ENCODE results near the gene NLK.
"Not testable (repeated sequence)": the region's sequence is repeated elsewhere in the genome, so short reads cannot be mapped to it uniquely, and the experiment has no call there.

The NLK gene

DNA sequence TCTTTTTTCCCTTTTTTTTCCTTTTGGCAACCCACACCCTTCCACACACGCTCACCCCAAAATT lies at the start of gene NLK:
TSS of gene NLK (plus strand) at position 21 of the 64 bp plus-strand sequence. CDS start 197 bp downstream, outside the sequence.
- DNase-seq (ENCODE audit: low read depth in 2 of 2): no peak

DNA sequence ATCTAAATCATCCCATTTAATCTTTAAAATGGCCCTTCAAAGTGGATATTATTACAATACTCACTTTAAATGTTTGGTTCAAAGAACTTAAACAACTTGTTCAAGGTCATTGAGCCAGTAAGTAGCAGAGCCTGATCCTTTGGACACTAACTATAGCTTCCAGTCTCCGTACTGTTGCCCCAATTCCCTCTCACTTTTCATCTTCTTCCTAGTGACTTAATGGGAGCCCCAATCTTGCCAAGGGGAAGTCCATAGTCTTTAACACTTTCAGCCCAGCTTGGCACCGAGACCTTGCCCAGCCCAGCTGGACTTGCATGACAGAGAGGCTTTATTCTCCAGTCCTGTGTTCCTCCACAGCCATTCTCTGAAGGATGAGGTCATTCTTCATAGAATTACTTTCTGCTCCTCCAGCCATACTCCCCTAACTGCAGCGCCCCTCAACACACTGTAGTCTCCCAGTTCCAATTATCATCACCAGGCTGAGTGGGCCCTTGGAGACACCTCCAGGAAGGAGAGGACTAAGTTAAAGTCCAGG lies 49.2 kb upstream of the NLK start:
- no peak for DNase-seq (ENCODE audit: low read depth in 2 of 2)

DNA sequence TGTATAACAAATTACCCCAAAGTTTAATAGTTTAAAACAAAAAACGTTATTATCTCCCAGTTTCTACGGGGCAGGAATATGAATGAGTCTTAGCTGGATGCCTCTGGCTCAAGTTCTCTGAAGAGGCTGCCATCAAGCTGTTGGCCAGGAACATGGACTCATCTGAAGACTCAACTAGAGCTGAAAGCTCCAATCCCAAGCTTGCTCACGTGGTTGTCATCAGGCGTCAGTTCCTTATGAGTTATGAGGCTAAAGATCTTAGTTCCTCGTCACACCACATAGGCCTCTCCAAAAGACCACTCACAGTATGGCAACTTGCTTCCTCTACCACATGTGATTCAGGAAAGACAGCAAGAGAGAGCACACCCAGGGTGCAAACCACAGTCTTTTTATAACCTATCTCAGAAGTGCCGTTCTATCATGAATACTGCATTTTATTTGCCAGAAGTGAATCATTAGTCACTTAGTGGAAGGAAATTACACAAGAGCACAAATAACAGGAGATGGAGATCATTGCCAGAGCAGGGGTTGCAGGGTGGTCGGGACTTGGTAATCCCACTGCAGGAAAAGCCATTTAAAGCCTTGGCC lies 48.7 kb upstream of the NLK start:
- DNase-seq (ENCODE audit: low read depth in 2 of 2): no peak

DNA sequence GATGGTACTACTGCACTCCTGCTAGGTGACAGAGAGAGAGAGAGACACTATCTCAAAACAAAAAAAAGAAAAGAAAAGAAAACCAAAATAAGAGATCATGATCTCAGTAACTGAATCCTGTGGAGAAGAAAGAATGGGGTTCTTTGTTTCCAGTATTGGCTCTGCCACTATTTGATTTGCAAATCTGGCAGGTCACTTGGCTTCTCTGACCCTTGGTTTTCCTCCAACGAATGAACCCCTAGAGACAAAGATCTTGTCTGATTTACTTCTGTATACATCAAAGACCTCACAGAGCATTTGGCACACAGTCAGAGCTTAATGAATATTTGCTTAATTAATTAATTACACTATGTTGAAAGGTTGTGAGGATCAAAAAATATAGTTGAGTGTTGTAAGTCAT lies 47.9 kb upstream of the NLK start:
- DNase-seq (ENCODE audit: low read depth in 2 of 2): no peak

DNA sequence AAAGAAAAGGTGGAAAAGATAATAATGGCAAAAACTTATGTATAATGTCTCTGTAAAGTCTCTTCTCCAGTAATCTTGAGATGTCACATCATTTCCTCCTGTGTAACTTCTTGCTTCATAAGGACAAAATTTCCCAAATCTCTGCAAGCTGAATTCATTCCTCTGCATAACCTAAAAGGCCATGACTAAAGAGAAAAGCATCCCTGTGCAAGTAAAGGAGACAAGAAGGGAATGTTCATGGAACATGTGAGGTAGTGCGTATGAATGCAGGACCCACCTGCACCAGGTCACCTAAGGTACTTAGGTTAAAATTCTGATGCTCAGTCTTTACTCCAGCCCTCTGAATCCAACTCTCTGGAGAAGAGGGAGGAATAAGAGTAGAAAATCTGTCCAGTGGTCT lies 46.9 kb upstream of the NLK start:
- no peak for DNase-seq (ENCODE audit: low read depth in 2 of 2)

DNA sequence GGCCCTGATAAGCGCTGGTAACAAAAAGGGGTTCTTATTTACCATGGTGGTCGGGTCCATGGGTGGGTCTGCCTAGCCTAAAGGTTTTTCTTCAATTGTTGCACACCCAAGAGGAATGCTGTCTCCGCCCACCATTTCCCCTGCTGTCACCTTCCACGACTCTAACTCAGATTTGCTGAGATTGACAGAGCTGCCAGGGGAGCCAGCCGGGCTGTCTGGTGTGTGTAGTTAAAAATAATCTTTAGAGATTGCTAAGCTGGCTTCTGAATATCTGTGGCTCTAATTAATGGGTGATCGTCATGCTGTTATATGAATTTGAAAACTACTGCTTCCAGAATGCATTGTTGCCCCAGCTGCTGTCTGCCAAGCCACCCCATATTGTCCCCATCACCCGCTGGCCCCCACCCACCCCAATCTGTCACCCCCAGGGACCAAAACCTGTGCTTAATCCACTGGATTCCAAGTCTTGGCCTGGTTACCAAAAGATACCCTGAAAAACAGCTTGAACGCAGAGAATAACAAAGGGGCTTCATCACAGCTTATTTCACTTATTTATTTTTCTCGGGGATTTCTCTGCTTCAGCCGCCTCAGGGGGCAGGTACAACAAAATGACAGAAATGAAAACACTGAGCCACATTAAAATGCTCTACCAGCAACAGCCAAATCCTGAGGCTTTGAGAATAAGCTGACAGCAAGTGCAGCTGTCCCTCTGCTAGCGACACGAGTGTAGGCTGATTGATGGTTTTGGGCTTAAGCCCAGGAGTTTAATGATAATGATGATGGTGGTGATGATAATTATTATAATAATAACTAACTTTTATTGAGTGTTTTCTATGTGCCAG lies 46.1 kb upstream of the NLK start:
- DNase-seq (ENCODE audit: low read depth in 2 of 2): no peak

DNA sequence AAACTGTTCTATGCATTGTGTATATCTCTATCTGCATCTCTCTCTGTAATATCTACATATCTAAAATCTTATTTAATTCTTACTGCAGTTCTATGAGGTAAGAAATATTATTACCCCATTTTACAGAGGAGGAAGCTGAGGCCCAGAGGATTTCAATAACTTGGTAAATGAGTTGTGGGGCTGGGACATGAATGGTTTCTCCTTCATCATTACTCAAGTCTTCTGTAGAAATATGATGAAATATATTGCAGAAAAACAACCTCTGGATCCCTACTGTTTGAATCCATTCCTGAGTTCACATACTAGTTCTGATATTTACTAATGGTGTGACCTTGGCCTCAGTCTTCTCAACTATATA lies 45.5 kb upstream of the NLK start:
- DNase-seq (ENCODE audit: low read depth in 2 of 2): no peak

DNA sequence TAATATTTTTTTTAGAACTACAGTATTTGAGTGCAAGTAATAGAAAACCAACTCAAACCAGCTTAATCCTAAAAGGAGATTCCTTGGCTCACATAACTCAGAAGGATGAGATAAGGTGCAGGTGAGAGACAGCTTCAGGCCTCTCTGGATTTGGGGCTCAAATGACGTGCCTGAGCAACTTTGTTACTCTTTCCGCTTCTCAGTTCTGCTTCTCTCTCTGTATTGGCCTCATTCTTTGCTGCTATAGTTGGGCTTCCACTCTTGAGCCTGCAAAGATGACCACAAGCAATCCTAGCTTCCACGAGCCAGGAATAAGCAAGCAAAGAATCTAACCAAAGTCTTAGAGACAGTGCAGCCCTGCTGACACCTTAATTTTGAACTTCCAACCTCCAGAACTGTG lies 45.0 kb upstream of the NLK start:
- DNase-seq (ENCODE audit: low read depth in 2 of 2): no peak

DNA sequence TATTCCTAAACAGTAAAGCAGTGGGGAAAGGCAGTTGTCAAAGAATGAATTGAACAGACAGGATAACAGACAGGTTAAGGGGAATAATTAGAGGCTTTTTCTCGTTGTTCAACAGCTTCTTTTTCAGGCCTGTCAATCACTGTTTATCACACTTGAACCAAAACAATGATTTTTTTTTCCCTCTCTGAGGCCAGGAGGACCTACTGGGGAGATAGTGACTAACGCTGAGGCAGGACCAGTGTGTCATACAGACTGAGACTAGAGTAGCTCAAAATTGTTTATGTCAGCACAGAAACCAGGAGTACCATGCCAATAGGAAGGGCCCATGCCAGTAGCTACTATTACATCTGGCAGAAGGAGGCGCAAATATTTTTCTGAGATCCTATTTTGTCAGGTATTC lies 41.3 kb upstream of the NLK start:
- DNase-seq (ENCODE audit: low read depth in 2 of 2): no peak

DNA sequence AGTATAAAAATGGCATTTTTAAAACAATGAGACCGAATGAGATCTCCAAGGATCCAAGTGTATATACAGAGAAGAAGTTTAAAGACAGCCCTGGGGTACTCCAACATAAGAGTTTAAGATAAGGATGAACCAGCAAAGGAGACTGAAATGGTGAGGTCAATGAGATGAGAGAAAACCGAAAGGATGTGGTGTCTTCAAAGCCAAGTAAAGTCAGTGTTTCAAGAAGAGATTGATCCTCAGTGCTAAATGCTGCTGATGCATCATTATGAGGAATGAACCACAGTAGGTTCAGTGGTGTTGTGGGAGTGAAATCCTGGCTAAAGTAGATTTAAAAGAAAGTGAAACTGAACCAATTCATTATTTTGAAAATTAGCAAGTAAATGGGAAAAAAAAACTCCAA lies 38.1 kb upstream of the NLK start:
- no peak for DNase-seq (ENCODE audit: low read depth in 2 of 2)

DNA sequence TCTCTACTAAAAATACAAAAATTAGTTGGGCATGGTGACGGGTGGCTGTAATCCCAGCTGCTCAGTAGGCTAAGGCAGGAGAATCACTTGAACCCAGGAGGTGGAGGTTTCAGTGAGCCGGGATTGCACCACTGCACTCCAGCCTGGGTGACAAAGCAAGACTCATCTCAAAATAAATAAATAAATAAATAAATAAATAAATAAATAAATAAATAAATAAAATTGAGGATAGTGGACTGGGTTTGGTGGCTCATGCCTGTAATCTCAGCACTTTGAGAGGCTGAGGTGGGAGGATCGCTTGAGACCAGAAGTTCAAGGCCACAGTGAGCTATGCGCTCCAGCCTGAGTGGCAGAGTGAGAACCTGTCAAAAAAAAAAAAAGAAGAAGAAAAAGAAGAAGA lies 34.6 kb upstream of the NLK start:
- DNase-seq (ENCODE audit: low read depth in 2 of 2): not testable (repeated sequence)

DNA sequence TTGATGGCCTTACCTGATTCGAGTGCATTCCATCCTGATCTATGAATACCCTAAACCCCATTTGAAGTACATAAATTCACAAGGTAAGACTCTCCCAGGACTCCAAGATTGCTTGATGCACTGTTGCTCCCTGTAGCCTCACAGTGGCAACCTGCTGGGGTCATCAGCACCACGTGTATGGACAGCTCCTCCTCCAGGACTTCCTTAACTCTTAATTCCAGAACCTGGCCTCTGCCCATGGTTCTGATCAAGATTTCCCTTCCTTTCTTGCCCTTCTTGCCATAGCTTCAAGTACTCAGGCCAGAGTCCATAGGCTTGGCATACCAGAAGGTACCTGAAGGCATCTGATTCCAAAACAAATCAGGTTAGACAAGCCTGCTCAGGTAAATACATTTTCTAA lies 34.0 kb upstream of the NLK start:
- no peak for DNase-seq (ENCODE audit: low read depth in 2 of 2)

DNA sequence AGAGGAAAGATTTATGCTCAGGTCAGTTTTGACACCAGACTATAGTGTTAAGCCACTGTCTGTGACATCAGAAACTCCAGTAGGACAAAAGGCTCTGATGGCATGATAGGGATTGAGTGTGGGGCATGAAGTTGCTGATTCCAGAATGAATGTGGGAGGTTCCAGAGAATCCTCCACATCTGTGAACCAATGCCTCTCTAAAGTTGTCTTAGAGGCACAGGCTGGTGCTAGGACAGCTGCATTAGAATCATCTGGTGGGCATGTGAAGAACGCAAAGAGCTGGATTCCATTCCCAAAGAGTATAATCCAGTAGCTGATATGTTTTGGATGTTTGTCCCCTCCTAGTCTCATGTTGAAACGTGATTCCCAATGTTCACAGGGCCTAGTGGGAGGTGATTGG lies 32.1 kb upstream of the NLK start:
- DNase-seq (ENCODE audit: low read depth in 2 of 2): no peak

DNA sequence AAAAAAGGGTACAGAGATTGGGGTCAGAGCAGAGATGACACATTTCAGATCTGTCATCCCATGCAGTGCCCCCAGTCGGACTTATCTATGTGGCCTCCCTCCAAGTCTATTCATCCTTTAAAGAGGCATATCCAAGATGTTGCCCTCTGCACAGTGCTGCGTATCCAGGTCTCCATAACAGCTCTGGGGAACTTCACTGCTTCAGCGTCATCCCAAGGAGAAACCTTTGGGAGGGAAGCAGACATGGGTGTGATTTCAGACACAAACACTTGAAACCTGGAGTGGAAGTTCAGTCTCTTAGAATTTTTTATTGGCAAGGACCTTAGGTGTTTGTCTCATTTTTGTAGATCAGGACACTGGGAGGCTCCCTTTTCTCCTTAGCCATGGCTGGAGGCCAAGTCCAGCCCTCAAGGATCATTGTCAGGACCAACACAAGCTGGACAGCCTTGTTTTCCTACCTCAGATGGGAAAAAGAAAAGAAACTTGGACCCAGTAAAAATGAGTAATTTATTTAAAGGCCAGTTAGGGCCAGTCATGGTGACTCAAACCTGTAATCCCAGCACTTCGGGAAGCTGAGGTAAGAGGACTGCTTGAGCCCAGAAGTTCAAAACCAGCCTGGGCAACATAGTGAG lies 23.9 kb upstream of the NLK start:
- no peak for DNase-seq (ENCODE audit: low read depth in 2 of 2)

DNA sequence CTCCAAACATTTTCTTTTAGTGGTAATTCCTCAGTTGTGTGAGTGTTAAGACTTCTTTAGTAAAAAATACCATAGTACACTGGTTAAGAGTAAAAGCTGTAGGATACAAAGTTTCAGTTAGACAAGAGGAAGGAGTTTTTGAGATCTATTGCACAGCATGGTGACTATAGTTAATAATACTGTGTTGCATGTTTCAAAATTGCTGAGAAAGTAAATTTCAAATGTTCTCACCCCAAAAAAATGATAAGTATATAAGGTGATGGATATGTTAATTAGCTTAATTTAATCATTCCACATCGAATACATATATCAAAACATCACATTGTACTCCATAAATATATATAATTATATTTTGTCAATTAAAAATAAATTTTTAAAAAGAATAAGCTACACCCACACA lies 22.0 kb upstream of the NLK start:
- no peak for DNase-seq (ENCODE audit: low read depth in 2 of 2)

DNA sequence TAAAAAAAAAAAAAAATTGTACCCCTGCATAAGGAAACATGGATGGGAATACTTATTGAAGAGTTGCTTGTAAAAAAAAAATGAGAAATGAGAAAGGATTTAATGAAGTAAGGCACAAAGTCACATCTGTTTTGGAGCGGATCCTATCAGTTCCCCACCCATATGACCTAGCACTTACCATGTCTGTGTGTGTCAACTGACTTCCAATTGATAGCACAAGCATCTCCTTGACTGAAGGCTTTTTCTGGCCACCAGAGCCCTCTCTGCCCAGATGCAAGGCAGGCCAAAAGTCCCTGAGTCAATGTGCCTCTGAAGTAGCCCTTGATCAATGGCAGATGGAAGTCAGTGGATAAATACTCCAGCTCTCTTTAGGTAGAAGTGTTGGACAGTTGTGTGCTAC lies 13.4 kb upstream of the NLK start:
- no peak for DNase-seq (ENCODE audit: low read depth in 2 of 2)

DNA sequence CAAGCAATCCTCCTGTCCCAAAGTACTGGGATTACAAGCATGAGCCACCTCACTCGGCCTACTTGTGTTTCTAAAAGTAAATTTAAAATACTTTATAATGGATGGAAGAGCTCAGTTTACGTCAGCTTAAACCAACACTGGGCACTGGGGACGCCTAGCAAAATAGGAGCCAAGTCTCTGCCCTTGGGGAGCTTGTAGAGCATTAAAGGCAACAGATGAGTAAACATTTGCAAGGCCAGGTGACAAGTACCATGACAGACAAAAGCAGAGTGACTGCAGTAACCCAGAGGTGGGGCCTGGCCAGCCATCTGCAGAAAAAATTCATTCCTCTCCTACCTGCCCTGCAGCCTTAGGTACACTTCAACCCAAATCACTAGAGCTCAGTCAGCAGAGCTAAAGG lies 12.1 kb upstream of the NLK start:
- no peak for DNase-seq (ENCODE audit: low read depth in 2 of 2)

DNA sequence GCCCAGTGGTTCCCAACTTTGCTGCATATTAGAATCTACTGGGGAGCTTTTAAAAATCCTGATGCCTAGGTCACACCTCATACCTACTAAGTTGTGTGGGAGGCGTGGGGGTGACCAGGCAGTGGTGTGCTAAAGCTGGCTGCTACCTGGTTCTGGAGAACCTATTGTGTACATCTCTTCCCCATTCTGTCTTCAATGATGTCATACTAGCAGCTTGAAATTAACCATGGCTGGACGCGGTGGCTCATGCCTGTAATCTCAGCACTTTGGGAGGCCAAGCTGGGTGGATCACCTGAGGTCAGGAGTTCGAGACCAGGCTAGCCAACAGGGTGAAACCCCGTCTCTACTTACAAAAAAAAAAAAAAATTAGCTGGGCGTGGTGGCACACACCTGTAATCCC lies 11.3 kb upstream of the NLK start:
- DNase-seq (ENCODE audit: low read depth in 2 of 2): no peak

DNA sequence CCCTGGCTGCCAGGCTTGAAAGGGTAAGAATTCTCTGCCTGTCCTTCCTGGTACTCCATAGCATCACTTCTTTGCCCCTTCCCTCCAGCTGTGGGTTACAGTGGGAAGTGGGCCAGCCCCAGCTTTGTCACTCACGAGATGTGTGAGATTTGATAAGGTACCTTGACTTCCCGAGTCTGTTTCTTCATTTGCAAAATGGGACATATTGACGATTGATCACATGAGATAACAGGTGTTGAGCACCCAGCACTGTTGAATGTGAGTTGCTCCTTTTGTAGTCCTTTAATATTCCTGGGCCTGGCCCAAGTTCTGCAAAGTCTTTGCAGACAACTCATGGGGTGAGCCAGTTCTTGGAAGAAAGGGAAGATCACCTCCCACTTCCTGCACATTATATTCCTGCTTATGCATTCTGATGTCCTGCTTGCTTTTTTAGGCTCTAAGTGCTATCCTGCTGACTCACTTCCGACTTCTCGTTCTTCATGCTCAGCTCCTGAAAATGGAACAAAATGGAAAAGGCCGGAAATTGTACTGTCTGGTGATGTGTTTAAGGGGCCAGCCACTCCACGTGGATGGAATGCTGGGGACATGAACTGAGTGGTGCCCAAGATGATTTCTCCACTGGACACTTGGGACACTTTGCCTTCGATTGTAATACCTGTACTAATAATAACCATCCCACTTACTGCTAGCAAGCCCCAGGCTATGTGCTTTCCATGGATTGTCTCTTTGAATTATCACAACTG lies 8.3 kb upstream of the NLK start:
- DNase-seq (ENCODE audit: low read depth in 2 of 2): no peak

DNA sequence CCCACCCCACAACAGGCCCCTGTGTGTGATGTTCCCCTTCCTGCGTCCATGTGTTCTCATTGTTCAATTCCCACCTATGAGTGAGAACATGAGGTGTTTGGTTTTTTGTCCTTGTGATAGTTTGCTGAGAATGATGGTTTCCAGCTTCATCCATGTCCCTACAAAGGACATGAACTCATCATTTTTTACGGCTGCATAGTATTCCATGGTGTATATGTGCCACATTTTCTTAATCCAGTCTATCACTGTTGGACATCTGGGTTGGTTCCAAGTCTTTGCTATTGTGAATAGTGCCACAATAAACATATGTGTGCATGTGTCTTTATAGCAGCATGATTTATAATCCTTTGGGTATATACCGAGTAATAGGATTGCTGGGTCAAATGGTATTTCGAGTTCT lies 7.0 kb upstream of the NLK start:
- not testable (repeated sequence) for DNase-seq (ENCODE audit: low read depth in 2 of 2)

DNA sequence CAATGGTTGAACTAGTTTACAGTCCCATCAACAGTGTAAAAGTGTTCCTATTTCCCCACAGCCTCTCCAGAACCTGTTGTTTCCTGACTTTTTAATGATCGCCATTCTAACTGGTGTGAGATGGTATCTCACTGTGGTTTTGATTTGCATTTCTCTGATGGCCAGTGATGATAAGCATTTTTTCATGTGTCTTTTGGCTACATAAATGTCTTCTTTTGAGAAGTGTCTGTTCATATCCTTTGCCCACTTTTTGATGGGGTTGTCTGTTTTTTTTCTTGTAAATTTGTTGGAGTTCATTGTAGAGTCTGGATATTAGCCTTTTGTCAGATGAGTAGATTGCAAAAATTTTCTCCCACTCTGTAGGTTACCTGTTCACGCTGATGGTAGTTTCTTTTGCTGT lies 6.6 kb upstream of the NLK start:
- not testable (repeated sequence) for DNase-seq (ENCODE audit: low read depth in 2 of 2)

DNA sequence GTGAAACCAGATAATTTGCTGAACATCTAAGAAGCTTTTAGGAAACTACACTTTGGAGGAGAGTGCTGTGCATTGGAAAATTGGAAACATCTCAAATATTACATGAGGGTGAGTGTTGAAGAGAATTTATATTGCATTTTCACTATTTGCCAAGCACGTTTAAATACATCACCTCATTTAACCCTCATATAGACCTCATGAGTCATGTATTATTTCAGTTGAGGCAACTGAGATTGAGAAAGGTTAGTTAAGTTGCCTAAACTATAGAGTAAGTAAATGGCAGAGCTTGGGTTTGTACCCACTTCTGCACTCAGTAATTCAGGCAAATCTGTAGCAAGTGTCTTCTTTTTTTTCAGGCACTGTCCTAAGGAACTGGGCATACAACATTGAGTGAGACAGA lies 3.7 kb upstream of the NLK start:
- no peak for DNase-seq (ENCODE audit: low read depth in 2 of 2)

DNA sequence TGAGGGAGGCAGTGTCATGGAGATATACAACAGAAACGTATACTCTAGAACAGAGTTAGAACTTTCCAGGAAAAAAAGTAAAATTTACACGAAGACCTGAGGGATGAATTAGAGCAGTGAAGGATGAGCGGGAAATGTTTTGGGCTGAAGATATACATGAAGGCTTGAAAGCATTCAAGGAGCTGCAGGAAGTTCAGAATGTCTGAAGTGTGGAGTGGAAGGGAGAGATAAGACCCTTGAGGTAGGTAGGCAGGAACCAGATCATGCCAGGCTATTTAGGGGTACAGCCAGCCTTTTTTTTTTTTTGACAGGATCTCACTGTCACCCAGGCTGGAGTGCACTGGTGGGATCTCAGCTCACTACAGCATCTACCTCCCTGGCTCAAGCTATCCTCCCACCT lies 3.2 kb upstream of the NLK start:
- DNase-seq (ENCODE audit: low read depth in 2 of 2): no peak

Data from stimulated activated CD8-positive, alpha-beta memory T cell treated with anti-CD3 and anti-CD28 coated beads, Interleukin-15, amount 100 ng/mL, for 48 hours (primary cell).